Natural killer cell (primary cell): ENCODE data around the gene CCL5. TPM values are rescaled to one million over a fixed set of nuclear protein-coding genes. Genes with fewer than 3 reads are reported as not detected.

Experiments used
- ATAC-seq, 3 donors: fragments of 150-1000 bp in 2 of 3; fragments of 200-7000 bp in 1 of 3; cut with Tn5 transposase; 1 replicate in 1 of 3; 2 replicates in 2 of 3; pipeline ENCODE4 v1.10.0; 2021; ENCODE audit warnings: mild to moderate bottlenecking in 2 of 3, moderate library complexity in 2 of 3
- DNase-seq, 2 donors: peaks; one replicate each; pipeline versions ENCODE4 v3.0.0 to v3.0.0-alpha.2; 2013 to 2021; ENCODE audit warnings: mixed read lengths in 1 of 2
- H3K27ac ChIP-seq: one replicate; pipeline ENCODE4 v1.5.1; 2013; ENCODE audit warnings: mild to moderate bottlenecking, low read length
- H3K27me3 ChIP-seq: one replicate; pipeline ENCODE4 v1.6.1; 2013; ENCODE audit warnings: low read length; ENCODE audit not compliant: control insufficient read depth, insufficient read depth
- H3K36me3 ChIP-seq: one replicate; pipeline ENCODE4 v1.6.1; 2013; ENCODE audit warnings: low read length; ENCODE audit not compliant: control insufficient read depth, insufficient read depth
- H3K4me1 ChIP-seq: one replicate; pipeline ENCODE4 v1.6.1; 2013; ENCODE audit warnings: low read length; ENCODE audit not compliant: control insufficient read depth, insufficient read depth
- H3K4me3 ChIP-seq: one replicate; pipeline ENCODE4 v1.5.1; 2013; ENCODE audit warnings: low read length
- H3K9me3 ChIP-seq: one replicate; pipeline ENCODE4 v1.6.1; 2013; ENCODE audit warnings: low read length; ENCODE audit not compliant: control insufficient read depth, insufficient read depth
- H3K27ac Mint-ChIP-seq, 2 donors: one replicate each; pipeline ENCODE4 v1.8.0; 2022; ENCODE audit warnings: mild to moderate bottlenecking in 2 of 2, mixed read lengths in 2 of 2, moderate library complexity in 1 of 2
- H3K27me3 Mint-ChIP-seq, 2 donors: one replicate each; pipeline ENCODE4 v1.8.0; 2022; ENCODE audit warnings: low read depth in 2 of 2, mixed read lengths in 2 of 2
- H3K36me3 Mint-ChIP-seq: one replicate; pipeline ENCODE4 v1.8.0; 2022; ENCODE audit warnings: mixed read lengths
- H3K4me1 Mint-ChIP-seq, 2 donors: one replicate each; pipeline ENCODE4 v1.8.0; 2022; ENCODE audit warnings: mixed read lengths in 2 of 2
- H3K4me3 Mint-ChIP-seq: one replicate; pipeline ENCODE4 v1.8.0; 2022; ENCODE audit warnings: mild to moderate bottlenecking, moderate library complexity, mixed read lengths
- H3K9me3 Mint-ChIP-seq, 2 donors: one replicate each; pipeline ENCODE4 v1.8.0; 2022; ENCODE audit warnings: mixed read lengths in 2 of 2
- WGBS: methylation state at CpG from one replicate; pipeline ENCODE4 v1.1.7; 2013; ENCODE audit warnings: missing lambda C conversion rate; ENCODE audit not compliant: insufficient coverage; 5-methylcytosine and 5-hydroxymethylcytosine counted together
- intact Hi-C: fragments of 100-400 bp; cut with micrococcal nuclease; formaldehyde crosslinking; loops from one replicate; pipeline ENCODE4 v1.14.2; 2022
- total RNA-seq, 4 donors: library from RNA; stranded (reverse); fragments of 120-200 nt in 1 of 4; gene quantifications; one replicate each; pipeline versions ENCODE4 v1.2.3 to v1.2.4, GENCODE V29; 2013 to 2022
- TF ChIP-seq, protein P1 (sequence below): fragments of 200-600 bp; IDR thresholded peaks from one replicate; pipeline ENCODE4 v1.8.0; 2022; ENCODE audit warnings: antibody characterized with exemption

CCL5 gene
- total RNA-seq, 3 donors from 2014 or later (not counting 1 experiment from before 2014, with no cell fraction given), result 793 to 1,167 (median 825) TPM

DNA sequence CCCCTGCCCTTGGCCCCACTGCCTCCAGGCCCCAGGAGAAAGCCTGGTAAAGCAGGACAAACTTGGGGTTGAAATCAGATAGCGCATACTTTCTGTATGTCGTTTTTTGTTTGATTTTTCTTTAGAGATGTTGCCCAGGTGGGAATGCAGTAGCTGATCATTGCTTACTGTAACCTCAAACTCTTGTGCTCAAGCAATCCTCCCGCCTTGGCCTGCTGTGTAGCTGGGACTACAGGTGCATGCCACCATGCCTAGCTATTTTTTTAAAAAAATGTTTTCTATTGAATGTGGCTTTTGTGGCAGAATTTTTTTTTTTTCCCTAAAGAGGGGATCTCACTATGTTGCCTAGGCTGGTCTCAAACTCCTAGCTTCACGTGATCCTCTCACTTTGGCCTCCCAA, 11.1 kb upstream of the CCL5 start:
- H3K9me3 ChIP-seq, result no peaks in the 10 kb centered on the region
- Mint-ChIP-seq H3K27ac (peak overlapping the region; percentile 97 to 98), H3K4me1 (peaks cover 79 to 88% of the 10 kb centered on the region in 2 donors), H3K4me3 (peak overlapping the region; percentile 63), H3K9me3 (no peaks in the 10 kb centered on the region), H3K36me3 (no peaks in the 10 kb centered on the region), H3K27me3 (no peaks in the 10 kb centered on the region)
- H3K36me3 ChIP-seq, result no peaks in the 10 kb centered on the region
- ATAC-seq, result no peak
- no peaks in the 10 kb centered on the region for H3K27me3 ChIP-seq
- TF ChIP-seq, protein P1, sequence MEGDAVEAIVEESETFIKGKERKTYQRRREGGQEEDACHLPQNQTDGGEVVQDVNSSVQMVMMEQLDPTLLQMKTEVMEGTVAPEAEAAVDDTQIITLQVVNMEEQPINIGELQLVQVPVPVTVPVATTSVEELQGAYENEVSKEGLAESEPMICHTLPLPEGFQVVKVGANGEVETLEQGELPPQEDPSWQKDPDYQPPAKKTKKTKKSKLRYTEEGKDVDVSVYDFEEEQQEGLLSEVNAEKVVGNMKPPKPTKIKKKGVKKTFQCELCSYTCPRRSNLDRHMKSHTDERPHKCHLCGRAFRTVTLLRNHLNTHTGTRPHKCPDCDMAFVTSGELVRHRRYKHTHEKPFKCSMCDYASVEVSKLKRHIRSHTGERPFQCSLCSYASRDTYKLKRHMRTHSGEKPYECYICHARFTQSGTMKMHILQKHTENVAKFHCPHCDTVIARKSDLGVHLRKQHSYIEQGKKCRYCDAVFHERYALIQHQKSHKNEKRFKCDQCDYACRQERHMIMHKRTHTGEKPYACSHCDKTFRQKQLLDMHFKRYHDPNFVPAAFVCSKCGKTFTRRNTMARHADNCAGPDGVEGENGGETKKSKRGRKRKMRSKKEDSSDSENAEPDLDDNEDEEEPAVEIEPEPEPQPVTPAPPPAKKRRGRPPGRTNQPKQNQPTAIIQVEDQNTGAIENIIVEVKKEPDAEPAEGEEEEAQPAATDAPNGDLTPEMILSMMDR, result no peak
- H3K4me1 ChIP-seq, result peaks cover 91% of the 10 kb centered on the region
- H3K27ac ChIP-seq, result peak overlapping the region; percentile 75
- 47% methylated on average over 4 of the region's 4 CpGs for WGBS
- intact Hi-C loops, result loop anchor here (2.0 to 5.0 kb wide), 4 partner anchors 176 to 649 kb away; partner anchors contain the start of genes CCL4L2 and SLFN5
- peak in 1 of 2 donors; percentile 51 for DNase-seq
- H3K4me3 ChIP-seq, result no peak overlapping the region

DNA sequence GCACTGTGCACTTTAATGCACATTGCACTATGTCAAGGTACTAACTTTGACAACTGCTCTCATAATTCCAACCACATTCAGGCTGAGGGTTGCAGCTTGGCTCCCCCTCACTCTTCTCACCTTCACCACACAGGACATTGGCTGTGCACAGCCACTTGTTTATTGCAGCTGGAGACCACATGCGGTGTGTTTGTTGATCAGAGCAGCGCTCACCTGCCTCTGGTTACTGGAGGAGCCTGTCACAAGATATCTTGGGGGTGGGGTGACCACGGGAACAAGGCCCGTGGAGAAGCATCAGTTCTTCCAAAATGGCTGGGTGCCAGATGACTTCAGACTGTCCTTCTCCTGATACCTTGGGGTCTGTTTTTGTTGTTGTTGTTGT, 10.6 kb upstream of the CCL5 start:
- no peak overlapping the region for H3K4me3 ChIP-seq
- peak overlapping the region; percentile 75 for H3K27ac ChIP-seq
- no peaks in the 10 kb centered on the region for H3K27me3 ChIP-seq
- DNase-seq (peak; percentile 76 to 81), ATAC-seq (peak; percentile 40 to 76 (median 67))
- Mint-ChIP-seq H3K4me1 (peaks cover 74 to 83% of the 10 kb centered on the region in 2 donors), H3K9me3 (no peaks in the 10 kb centered on the region), H3K27me3 (no peaks in the 10 kb centered on the region), H3K27ac (peak overlapping the region; percentile 97 to 98), H3K36me3 (no peaks in the 10 kb centered on the region), H3K4me3 (peak overlapping the region; percentile 63)
- H3K36me3 ChIP-seq, result no peaks in the 10 kb centered on the region
- intact Hi-C loops, result loop anchor here (2.0 to 5.0 kb wide), 4 partner anchors 176 to 648 kb away; partner anchors contain the start of genes CCL4L2 and SLFN5
- WGBS, result 35% methylated on average over 4 of the region's 4 CpGs
- no peaks in the 10 kb centered on the region for H3K9me3 ChIP-seq
- TF ChIP-seq, protein P1, result no peak
- H3K4me1 ChIP-seq, result peaks cover 86% of the 10 kb centered on the region

DNA sequence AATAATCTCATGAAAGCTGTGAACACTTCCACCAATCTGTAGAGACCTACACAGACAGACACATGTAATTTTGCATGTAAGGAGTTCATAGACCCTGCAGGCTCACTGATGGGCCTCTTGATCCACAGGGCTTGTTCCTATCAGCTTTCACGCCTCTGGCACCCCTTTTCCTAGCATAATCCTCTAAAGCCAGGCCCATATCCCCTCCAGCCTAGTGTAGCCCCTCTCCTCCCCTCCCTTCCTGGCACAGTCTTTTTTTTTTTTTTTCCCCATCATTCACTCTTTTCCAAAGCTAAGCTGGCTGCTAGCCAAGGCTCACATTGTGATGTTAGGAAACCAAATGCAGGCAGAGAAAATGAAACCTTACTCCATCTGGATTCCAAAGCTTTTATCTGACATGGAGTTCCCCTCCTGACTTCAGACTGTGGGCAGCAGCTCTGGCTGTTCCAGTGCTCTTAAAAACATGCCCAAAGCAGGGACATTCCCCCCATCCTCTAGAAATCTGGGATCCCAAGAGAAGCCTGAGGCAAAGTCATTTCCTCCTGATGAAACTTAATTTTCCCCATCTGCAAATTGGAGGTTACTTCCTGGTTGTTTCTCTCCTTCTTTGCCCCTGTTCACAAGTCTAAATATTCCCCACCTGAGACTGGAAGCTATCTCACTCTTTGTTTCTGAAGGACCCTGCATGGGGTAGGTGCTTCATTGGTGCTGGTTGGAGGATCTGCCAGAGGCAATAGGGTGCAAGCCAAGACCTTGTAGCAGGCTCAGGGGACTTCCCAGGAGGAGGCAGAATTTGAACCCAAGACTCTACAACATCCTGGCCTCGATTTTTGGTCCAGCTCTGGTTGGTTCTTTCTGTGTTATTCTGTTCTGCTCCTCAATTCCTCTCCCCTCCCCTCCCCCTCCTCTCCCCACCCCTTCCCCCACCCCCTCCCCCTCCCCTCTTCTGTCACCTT, 9.9 kb upstream of the CCL5 start:
- H3K9me3 Mint-ChIP-seq, result no peaks in the 10 kb centered on the region
- intact Hi-C loops, result loop anchor here (1.0 to 5.0 kb wide), 6 partner anchors 8 to 648 kb away; partner anchors contain the start of genes CCL4L2, CCL5 and SLFN5
- Histone ChIP-seq H3K4me3 (no peak overlapping the region), H3K27me3 (no peaks in the 10 kb centered on the region), H3K4me1 (peaks cover 79% of the 10 kb centered on the region), H3K9me3 (no peaks in the 10 kb centered on the region), H3K27ac (peak overlapping the region; percentile 76), H3K36me3 (no peaks in the 10 kb centered on the region)
- H3K4me1 Mint-ChIP-seq, result peaks cover 67 to 82% of the 10 kb centered on the region in 2 donors
- ATAC-seq (peak; percentile 21 to 51 (median 32)), DNase-seq (peak in 1 of 2 donors; percentile 62)
- H3K27me3 Mint-ChIP-seq, result no peaks in the 10 kb centered on the region
- H3K27ac Mint-ChIP-seq, result peak overlapping the region; percentile 97 to 98
- peak overlapping the region; percentile 80 for H3K4me3 Mint-ChIP-seq
- 75% methylated on average over 1 of the region's 2 CpGs for whole genome bisulfite sequencing
- H3K36me3 Mint-ChIP-seq, result no peaks in the 10 kb centered on the region
- TF ChIP-seq, protein P1, result no peak
